Measurements from ENCODE around the gene MUC13. TPM values are rescaled to one million over a fixed set of nuclear protein-coding genes. Genes with fewer than 3 reads are reported as not detected.

The MUC13 gene
- total and polyA plus RNA-seq, 5 experiments from 2014 or later: not detected

DNA sequence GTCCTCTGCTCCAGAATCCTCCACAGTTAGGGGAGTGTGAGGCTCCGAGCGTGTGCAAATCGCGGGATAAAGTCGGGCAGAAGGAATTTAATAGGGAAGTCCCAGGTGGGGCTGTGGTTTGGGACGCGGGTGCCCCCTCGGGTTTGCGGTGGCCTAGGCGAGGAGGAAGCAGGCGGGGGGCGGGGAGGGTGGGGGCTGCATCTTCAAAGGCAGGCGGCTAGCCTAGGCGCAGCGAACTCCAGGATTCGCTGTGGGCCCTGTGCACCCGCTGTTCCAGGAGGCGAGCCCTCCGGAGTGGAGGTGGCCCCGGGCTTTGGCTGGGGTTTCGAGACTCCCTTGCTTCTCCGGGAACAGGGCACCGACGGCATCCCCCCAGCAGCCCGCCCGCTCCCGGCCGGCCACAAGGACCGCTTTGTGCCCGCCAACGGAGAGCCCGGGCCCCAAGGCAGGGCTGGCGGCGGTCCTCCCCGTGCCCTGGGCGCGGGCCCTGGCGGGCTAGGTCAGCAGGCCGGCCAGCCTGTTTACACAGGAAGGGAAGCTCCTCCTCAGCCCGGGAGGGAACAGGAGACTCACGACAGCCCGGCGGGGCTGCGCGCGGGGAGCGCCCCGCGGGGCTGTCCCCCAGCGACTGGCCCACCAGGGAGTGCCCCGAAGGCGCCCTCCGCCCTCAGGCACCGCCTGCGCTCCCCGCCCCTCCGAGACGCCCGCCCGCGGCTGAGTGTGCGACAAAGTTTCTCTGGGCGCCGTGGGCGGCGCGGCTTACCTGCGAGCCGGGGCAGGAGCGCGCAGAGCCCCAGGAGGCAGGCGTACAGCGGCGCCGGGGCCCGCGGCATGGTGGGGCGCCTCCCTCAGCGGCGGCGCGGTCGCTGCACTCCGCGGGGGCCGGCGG lies 48.1 kb downstream of the MUC13 start:
- peaks cover 0 to 3% (median 0%) of the 10 kb centered on the region in 3 donors for H3K36me3 Mint-ChIP-seq

DNA sequence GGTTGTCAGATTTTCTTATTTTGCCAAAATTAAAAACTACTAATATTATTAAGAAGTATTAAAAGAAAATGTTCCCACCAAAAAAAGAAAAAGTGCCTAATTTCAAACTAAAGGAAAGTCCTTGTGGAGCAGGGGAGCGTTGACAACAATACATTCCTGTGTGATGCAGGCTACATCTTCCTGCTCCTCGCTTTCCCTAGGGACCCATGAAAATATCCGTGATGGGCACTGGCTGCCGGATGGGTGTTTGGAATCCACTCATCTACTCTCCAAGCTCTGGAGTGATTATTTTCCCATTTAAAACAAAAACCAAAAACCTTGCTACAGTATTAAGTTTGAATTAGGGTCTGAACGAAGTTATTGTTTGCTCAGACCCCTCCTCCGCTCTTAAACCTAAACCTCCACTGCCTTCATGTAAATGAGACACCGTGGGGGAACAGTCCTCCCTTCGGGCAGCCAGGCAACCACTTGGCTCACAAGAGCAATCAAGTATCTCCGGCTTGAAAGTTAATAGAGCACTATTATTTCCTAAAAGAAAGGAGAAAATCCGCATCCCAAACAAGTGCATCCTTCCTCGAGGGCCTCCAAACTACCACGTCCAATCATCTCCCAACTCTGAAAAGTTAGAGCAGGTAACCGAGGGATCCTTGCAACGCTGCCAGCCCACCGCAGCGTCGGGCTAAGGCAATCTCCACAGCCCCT lies 48.9 kb downstream of the MUC13 start:
- Mint-ChIP-seq H3K36me3 (peaks cover 0 to 3% (median 0%) of the 10 kb centered on the region in 3 donors), H3K9me3 (no peaks in the 10 kb centered on the region), H3K4me3 (peak overlapping the region; percentile 52 to 88 (median 70)), H3K27ac (peak overlapping the region in 1 of 10 donors; percentile 56), H3K27me3 (peaks cover 29 to 71% (median 51%) of the 10 kb centered on the region in 5 donors), H3K4me1 (peaks cover 3 to 15% (median 8%) of the 10 kb centered on the region in 4 donors)
- DNase-seq (no peak), ATAC-seq (no peak)
- POLR2A ChIA-PET: no interaction called here

More for the DNA sequence above, 48.1 kb downstream of the MUC13 start:
- H3K4me1 Mint-ChIP-seq: peaks cover 3 to 15% (median 8%) of the 10 kb centered on the region in 4 donors
- H3K27me3 Mint-ChIP-seq: peaks cover 31 to 78% (median 51%) of the 10 kb centered on the region in 5 donors
- POLR2A ChIA-PET: no interaction called here
- DNase-seq (peak in 3 of 10 donors; percentile 5 to 29 (median 28)), ATAC-seq (peak; percentile 71 to 76)
- H3K4me3 Mint-ChIP-seq: peak overlapping the region; percentile 52 to 88 (median 70)
- H3K27ac Mint-ChIP-seq: peak overlapping the region in 1 of 10 donors; percentile 56
- H3K9me3 Mint-ChIP-seq: no peaks in the 10 kb centered on the region

GRCh38 chr3:124884474-124885101 lies 50.0 kb downstream of the MUC13 start:
- ATAC-seq (no peak), DNase-seq (no peak)
- Mint-ChIP-seq H3K4me1 (peaks cover 3 to 15% (median 8%) of the 10 kb centered on the region in 4 donors), H3K27me3 (peaks cover 26 to 61% (median 48%) of the 10 kb centered on the region in 5 donors), H3K36me3 (peaks cover 0 to 3% (median 0%) of the 10 kb centered on the region in 3 donors), H3K4me3 (peak overlapping the region in 5 of 10 donors; percentile 14 to 69 (median 45)), H3K27ac (no peak overlapping the region), H3K9me3 (no peaks in the 10 kb centered on the region)
- POLR2A ChIA-PET: no interaction called here

- Mint-ChIP-seq H3K27me3 (peaks cover 26 to 60% (median 47%) of the 10 kb centered on the region in 5 donors), H3K4me3 (peak overlapping the region in 1 of 10 donors; percentile 68), H3K4me1 (peaks cover 6 to 20% (median 13%) of the 10 kb centered on the region in 4 donors), H3K9me3 (no peaks in the 10 kb centered on the region), H3K27ac (no peak overlapping the region), H3K36me3 (peaks cover 0 to 3% (median 0%) of the 10 kb centered on the region in 3 donors)
- POLR2A ChIA-PET: no interaction called here
- ATAC-seq: no peak
- no peak for DNase-seq
These were observed 50.6 kb downstream of the MUC13 start for GRCh38 chr3:124883766-124884473.

GRCh38 chr3:124882816-124883747 lies 51.5 kb downstream of the MUC13 start:
- POLR2A ChIA-PET: no interaction called here
- peaks cover 0 to under 1% (median 0%) of the 10 kb centered on the region in 3 donors for H3K36me3 Mint-ChIP-seq
- H3K27ac Mint-ChIP-seq: no peak overlapping the region
- H3K27me3 Mint-ChIP-seq: peaks cover 20 to 56% (median 42%) of the 10 kb centered on the region in 5 donors
- no peaks in the 10 kb centered on the region for H3K9me3 Mint-ChIP-seq
- DNase-seq (no peak), ATAC-seq (no peak)
- peaks cover 8 to 23% (median 16%) of the 10 kb centered on the region in 4 donors for H3K4me1 Mint-ChIP-seq
- H3K4me3 Mint-ChIP-seq: no peak overlapping the region

DNA sequence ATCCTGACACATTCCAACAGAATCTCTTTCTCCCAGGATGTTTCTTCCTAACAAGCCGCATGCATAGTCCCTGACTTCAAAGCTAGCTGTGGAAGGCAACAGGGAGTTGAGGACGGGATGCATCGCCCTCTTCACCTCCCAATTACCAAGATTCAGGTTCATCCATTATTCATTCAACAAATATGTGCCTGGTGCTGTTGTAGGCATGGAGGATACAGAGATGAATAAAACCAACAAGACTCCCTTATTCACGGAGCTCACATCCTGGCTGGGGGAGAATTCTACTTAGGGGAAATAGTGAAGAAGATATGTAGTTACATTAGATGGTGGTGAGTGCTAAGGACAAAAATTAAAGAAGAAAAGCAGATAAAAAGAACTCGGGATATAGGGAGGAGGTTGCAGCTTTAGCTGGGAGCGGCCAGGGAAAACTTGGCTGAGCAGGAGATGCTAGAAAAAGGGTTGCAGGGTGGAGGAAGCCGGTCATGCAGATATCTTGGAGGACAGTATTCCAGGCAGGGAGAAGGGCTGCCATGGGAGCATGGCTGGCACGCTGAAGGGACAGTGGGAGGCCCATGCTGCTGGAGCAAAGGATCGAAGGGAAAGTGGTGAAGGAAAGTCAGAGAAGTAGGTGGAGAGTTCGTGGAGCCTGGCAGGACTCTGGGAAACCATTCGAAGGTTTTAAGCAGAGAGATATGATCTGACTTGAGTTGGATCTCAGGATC lies 52.4 kb downstream of the MUC13 start:
- H3K4me1 Mint-ChIP-seq: peaks cover 8 to 20% (median 15%) of the 10 kb centered on the region in 4 donors
- H3K27me3 Mint-ChIP-seq: peaks cover 18 to 52% (median 38%) of the 10 kb centered on the region in 5 donors
- no peak for DNase-seq
- ATAC-seq: no peak
- POLR2A ChIA-PET: no interaction called here
- H3K9me3 Mint-ChIP-seq: no peaks in the 10 kb centered on the region
- H3K4me3 Mint-ChIP-seq: no peak overlapping the region
- H3K27ac Mint-ChIP-seq: peak overlapping the region in 1 of 10 donors; percentile 34
- H3K36me3 Mint-ChIP-seq: no peaks in the 10 kb centered on the region

DNA sequence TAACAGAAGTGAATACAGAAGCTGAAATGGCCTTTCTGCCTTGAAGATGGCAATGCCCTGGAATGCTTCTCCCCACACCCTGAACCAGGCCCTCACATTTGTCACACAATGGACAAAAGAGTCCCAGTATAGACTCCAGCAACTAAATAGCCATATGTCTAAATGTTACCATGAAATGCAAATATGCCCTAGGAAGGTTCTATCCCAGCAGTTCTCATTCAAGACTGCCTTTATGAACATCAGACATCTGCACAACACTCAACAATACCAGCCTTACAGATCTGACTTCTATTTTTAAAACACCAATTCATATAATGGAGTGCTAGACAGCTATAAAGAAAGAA lies 55.2 kb downstream of the MUC13 start:
- Mint-ChIP-seq H3K36me3 (no peaks in the 10 kb centered on the region), H3K9me3 (no peaks in the 10 kb centered on the region), H3K27me3 (peaks cover 13 to 38% (median 25%) of the 10 kb centered on the region in 5 donors), H3K4me3 (no peak overlapping the region), H3K4me1 (peaks cover 5 to 12% (median 10%) of the 10 kb centered on the region in 4 donors), H3K27ac (peak overlapping the region in 2 of 10 donors; percentile 19 to 23)
- DNase-seq: no peak
- POLR2A ChIA-PET: no interaction called here
- no peak for ATAC-seq

GRCh38 chr3:124878561-124879336 lies 55.8 kb downstream of the MUC13 start:
- POLR2A ChIA-PET: no interaction called here
- H3K27me3 Mint-ChIP-seq: peaks cover 13 to 32% (median 22%) of the 10 kb centered on the region in 5 donors
- H3K4me1 Mint-ChIP-seq: peaks cover 5 to 12% (median 10%) of the 10 kb centered on the region in 4 donors
- H3K27ac Mint-ChIP-seq: peak overlapping the region in 1 of 10 donors; percentile 23
- no peaks in the 10 kb centered on the region for H3K36me3 Mint-ChIP-seq
- ATAC-seq: no peak
- H3K9me3 Mint-ChIP-seq: no peaks in the 10 kb centered on the region
- H3K4me3 Mint-ChIP-seq: peak overlapping the region in 2 of 10 donors; percentile 3 to 7
- no peak for DNase-seq

GRCh38 chr3:124877674-124878073 lies 56.9 kb downstream of the MUC13 start:
- Mint-ChIP-seq H3K4me1 (peaks cover 5 to 12% (median 10%) of the 10 kb centered on the region in 4 donors), H3K27ac (no peak overlapping the region), H3K4me3 (no peak overlapping the region), H3K9me3 (no peaks in the 10 kb centered on the region), H3K36me3 (no peaks in the 10 kb centered on the region), H3K27me3 (peaks cover 12 to 21% (median 16%) of the 10 kb centered on the region in 5 donors)
- DNase-seq (no peak), ATAC-seq (no peak)
- POLR2A ChIA-PET: no interaction called here

GRCh38 chr3:124876401-124876878 lies 58.1 kb downstream of the MUC13 start:
- peaks cover 5 to 10% (median 10%) of the 10 kb centered on the region in 5 donors for H3K27me3 Mint-ChIP-seq
- no peak for DNase-seq
- H3K4me3 Mint-ChIP-seq: no peak overlapping the region
- H3K27ac Mint-ChIP-seq: no peak overlapping the region
- H3K4me1 Mint-ChIP-seq: peaks cover 5 to 12% (median 10%) of the 10 kb centered on the region in 4 donors
- no peaks in the 10 kb centered on the region for H3K36me3 Mint-ChIP-seq
- no peak for ATAC-seq
- POLR2A ChIA-PET: no interaction called here
- no peaks in the 10 kb centered on the region for H3K9me3 Mint-ChIP-seq

All from naive thymus-derived CD8-positive, alpha-beta T cell (primary cell).